NCI-H524 (cell line): ENCODE measurements around the gene MRPL55.

ENCODE experiments used
- DNase-seq, 2 experiments: peaks; one replicate each; lab custom pipeline; 2025; lab: John Stamatoyannopoulos, UW

MRPL55 gene

GRCh38 chr1:228109073-228109961 is at the start of gene MRPL55:
TSS of gene MRPL55 (minus strand) at chr1:228109299. CDS start at chr1:228108260, 1,039 bp downstream.
- peak; percentile 85 to 93 for DNase-seq

DNA sequence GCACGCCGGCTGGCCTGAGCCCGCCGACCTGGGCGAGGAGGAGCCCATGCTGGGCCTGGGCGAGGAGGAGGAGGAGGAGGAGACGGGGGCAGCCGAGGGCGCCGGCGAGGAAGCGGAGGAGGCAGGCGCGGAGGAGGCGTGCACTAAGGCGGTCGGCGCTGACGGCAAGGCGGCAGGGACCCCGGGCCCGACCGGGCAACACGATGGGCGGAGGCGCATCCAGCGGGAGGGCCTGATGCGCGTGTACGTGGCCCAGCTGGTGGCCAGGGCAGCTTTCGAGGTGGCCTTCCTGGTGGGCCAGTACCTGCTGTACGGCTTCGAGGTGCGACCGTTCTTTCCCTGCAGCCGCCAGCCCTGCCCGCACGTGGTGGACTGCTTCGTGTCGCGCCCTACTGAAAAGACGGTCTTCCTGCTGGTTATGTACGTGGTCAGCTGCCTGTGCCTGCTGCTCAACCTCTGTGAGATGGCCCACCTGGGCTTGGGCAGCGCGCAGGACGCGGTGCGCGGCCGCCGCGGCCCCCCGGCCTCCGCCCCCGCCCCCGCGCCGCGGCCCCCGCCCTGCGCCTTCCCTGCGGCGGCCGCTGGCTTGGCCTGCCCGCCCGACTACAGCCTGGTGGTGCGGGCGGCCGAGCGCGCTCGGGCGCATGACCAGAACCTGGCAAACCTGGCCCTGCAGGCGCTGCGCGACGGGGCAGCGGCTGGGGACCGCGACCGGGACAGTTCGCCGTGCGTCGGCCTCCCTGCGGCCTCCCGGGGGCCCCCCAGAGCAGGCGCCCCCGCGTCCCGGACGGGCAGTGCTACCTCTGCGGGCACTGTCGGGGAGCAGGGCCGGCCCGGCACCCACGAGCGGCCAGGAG is 49.3 kb upstream of the MRPL55 start:
- DNase-seq, result no peak

DNA sequence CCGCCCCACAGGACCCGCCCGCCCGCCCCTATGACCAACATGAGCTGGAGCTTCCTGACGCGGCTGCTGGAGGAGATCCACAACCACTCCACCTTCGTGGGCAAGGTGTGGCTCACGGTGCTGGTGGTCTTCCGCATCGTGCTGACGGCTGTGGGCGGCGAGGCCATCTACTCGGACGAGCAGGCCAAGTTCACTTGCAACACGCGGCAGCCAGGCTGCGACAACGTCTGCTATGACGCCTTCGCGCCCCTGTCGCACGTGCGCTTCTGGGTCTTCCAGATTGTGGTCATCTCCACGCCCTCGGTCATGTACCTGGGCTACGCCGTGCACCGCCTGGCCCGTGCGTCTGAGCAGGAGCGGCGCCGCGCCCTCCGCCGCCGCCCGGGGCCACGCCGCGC is 48.6 kb upstream of the MRPL55 start:
- DNase-seq, result no peak

- DNase-seq, result no peak
Measured at GRCh38 chr1:228156941-228157728, 48.0 kb upstream of the MRPL55 start.

- DNase-seq, result no peak
Measured at GRCh38 chr1:228156515-228156881, 47.4 kb upstream of the MRPL55 start.

GRCh38 chr1:228155596-228156514 is 46.8 kb upstream of the MRPL55 start:
- no peak for DNase-seq

- peak in 1 of 2 experiments; percentile 13 for DNase-seq
Measured at GRCh38 chr1:228154670-228155571, 45.8 kb upstream of the MRPL55 start.

DNA sequence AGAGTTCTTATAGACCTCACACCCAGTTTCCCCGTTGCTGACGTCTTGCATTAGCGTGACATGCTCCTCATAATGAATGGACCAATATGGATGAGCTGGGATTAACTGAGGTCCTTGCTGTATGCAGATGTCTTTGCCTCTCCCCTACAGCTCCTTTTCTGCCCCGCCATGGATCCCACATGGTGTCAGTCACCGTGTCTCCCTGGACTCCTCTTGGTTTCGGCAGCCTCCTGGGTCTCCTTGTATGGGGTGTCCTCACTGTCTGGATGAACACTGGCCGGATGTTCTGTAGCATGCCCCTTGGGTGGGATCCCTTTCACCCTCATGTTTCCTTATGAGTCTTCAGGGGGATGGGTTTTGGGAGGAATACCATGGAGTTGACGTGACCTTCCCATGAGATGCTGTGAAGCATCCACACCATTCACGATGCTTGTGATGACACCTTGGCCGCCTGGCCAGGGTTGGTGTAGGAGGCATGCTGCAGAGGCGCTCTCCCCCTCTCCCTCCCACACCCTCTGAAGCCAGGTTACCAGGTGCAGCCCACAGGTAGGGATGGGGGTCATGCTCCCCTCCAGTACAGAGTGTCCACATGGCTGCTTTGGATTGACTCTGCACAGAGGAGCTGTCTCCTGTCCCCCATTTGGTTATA is 45.0 kb upstream of the MRPL55 start:
- DNase-seq, result no peak

- no peak for DNase-seq
Measured at GRCh38 chr1:228152918-228153258, 43.8 kb upstream of the MRPL55 start.

DNA sequence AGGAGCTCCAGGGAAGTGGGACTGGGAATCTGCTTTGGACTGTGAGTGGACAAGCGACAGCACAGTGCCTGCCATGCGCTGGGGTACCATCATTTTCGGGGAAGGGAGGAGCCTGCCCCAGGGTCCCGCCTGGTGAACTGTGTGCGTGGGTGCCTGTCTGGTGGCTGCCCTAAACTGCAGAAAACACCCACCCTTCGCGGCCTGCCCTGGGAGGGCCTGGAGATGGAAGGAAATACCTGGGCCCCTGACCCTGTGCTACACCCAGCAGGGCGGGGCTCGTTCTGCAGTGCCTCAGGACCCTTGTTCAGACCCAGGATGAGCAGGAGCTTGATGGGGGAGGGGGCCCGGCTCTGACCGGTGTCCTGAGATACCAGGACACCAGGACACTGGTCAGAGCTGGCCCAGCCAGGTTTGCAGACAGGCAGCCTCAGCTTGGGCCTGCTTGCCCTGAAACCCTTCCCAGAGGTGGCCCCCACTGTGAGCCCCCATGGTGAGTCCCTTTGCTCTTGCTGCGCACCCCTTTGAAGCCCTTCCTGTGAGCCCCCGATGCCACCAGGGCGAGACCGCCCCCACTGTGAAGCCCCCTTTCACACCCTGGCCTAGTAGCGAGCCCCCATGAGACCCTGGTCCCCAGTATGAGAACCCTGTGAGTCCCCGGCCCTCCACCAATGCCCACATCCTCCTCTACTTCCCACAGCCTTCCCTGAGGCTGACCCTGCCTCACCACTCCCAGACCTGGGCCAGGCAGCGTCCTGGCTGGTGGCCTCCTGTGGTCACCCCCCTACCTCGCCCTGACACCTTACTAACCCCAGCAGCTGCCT is 43.2 kb upstream of the MRPL55 start:
- DNase-seq, result no peak

GRCh38 chr1:228151180-228151925 is 42.3 kb upstream of the MRPL55 start:
- no peak for DNase-seq

- DNase-seq, result peak in 1 of 2 experiments; percentile 31
Measured at GRCh38 chr1:228150461-228151179, 41.5 kb upstream of the MRPL55 start.

DNA sequence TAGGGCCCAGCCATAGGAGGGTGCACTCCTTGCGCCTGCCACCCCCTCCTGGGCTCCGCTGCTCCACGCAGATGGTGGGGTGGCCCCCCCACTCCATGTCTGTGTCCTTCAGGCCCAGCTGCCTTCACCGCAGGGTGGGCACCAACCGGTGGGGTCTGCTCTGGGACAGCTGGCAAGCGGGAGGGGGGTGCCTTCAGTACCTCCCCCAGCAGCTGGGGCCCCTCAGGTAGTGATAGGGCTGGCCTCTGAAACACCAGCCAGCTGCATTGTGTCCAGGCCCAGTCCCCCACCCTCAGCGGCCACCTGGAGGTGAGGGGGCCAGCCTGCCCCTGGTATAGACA is 41.0 kb upstream of the MRPL55 start:
- peak; percentile 62 to 92 for DNase-seq

DNA sequence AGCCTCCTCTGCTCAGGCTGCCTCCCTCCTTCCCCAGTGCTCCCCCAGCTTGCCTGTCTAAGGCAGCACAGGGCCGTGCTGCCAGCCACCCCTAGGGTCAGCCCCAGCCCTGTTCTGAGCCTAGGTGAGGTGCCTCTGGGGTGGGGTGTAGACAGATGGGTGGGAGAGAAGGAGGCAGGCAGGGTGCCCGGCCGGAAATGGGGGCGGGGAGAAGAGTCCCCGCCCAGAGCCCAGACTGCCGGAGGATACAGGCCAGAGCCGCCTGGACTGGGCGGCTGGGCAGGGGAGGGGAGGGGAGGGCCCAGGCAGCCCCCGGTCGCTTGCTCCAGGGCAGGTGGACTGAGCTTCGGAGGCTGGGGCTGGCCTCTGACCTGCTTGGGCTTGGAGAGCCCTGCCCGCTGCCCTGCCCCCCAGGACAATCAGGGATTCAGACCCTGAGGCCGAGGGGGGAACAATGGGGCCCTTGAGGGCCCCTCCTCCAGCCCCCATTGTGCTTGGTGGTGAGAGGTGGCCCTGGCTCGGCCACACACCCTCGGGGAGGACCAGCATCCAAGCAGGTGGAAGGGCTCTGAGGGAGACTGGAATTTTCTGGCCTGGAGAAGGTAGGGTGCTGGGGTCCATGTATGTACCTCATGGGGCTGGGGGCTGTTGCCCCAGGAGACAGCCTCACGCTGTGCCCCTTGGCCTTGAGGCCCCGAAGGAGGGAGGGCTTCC is 40.5 kb upstream of the MRPL55 start, which contains the start of gene GJC2:
Gene GJC2 (plus strand): TSS at position 525 of the 714 bp plus-strand sequence. CDS start 7,829 bp downstream, outside the sequence.
- DNase-seq, result peak; percentile 70 to 87

GRCh38 chr1:228148935-228149405 is 39.9 kb upstream of the MRPL55 start:
- no peak for DNase-seq

- no peak for DNase-seq
Measured at GRCh38 chr1:228148196-228148861, 39.2 kb upstream of the MRPL55 start.
